OCI-LY7 (cell line): ENCODE data around the gene CRY2.

Source experiments
- EZH2phosphoT487 ChIP-seq: fragments of 200-600 bp; sonication (generic); IDR thresholded peaks from 2 replicates; pipeline ENCODE4 v1.6.1; 2018; ENCODE audit warnings: low read depth, borderline replicate concordance, mild to moderate bottlenecking, mixed run types, antibody characterized with exemption, low read length, moderate library complexity, mixed read lengths
- TF ChIP-seq, protein P1 (sequence below): fragments of 200-600 bp; sonication (generic); conservative IDR thresholded peaks from 2 replicates; pipeline ENCODE4 v1.5.1; 2014; ENCODE audit warnings: mild to moderate bottlenecking, antibody characterized with exemption, low read length, moderate library complexity, mixed read lengths

DNA sequence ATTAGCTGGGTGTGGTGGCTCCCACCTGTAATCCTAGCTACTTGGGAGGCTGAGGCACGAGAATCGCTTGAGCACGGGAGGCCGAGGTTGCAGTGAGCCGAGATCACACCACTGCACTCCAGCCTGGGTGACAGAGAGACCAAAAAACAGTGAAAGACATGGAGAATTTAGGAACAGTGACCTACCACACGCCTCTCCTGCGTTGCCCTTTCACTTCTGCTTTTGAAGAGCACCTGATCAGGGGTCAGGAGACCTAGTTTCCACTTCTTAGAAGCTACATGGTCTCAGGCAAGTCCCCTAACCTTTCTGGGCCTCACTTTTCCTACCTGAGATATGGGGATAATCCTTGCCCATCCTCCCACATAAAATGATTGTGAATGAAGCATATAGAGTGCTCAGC is 30.1 kb upstream of the CRY2 start:
- TF ChIP-seq, protein P1, sequence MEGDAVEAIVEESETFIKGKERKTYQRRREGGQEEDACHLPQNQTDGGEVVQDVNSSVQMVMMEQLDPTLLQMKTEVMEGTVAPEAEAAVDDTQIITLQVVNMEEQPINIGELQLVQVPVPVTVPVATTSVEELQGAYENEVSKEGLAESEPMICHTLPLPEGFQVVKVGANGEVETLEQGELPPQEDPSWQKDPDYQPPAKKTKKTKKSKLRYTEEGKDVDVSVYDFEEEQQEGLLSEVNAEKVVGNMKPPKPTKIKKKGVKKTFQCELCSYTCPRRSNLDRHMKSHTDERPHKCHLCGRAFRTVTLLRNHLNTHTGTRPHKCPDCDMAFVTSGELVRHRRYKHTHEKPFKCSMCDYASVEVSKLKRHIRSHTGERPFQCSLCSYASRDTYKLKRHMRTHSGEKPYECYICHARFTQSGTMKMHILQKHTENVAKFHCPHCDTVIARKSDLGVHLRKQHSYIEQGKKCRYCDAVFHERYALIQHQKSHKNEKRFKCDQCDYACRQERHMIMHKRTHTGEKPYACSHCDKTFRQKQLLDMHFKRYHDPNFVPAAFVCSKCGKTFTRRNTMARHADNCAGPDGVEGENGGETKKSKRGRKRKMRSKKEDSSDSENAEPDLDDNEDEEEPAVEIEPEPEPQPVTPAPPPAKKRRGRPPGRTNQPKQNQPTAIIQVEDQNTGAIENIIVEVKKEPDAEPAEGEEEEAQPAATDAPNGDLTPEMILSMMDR, result no peak
- no peak for TF ChIP-seq EZH2phosphoT487
